ENCODE measurements around the gene AP1AR.

The AP1AR gene

GRCh38 chr4:112270051-112270450, 38.5 kb downstream of the AP1AR start:
- no peak for DNase-seq (ENCODE audit: low read depth, low spot score)
- no peak for TF ChIP-seq CTCF (IDR thresholded peaks at IDR 0.05; ENCODE audit: low read depth, low read length)
- H3K4me3 ChIP-seq (ENCODE audit: low read depth, low read length) = no peak overlapping the region
- in situ Hi-C loops (cut with HindIII; ENCODE audit: low sequenced_read_pairs) = no loop called here

- no peak for TF ChIP-seq CTCF (IDR thresholded peaks at IDR 0.05; ENCODE audit: low read depth, low read length)
- in situ Hi-C loops (cut with HindIII; ENCODE audit: low sequenced_read_pairs) = no loop called here
- DNase-seq (ENCODE audit: low read depth, low spot score) = peak; percentile 63
- H3K4me3 ChIP-seq (ENCODE audit: low read depth, low read length) = no peak overlapping the region
These were observed 39.2 kb downstream of the AP1AR start for GRCh38 chr4:112270640-112271421.

- no peak for DNase-seq (ENCODE audit: low read depth, low spot score)
- in situ Hi-C loops (cut with HindIII; ENCODE audit: low sequenced_read_pairs) = no loop called here
These were observed 40.7 kb downstream of the AP1AR start for GRCh38 chr4:112272292-112272691.

GRCh38 chr4:112274959-112275358, 43.4 kb downstream of the AP1AR start:
- no peak for TF ChIP-seq CTCF (IDR thresholded peaks at IDR 0.05; ENCODE audit: low read depth, low read length)
- no peak for DNase-seq (ENCODE audit: low read depth, low spot score)
- no peak overlapping the region for H3K4me3 ChIP-seq (ENCODE audit: low read depth, low read length)
- in situ Hi-C loops (cut with HindIII; ENCODE audit: low sequenced_read_pairs) = no loop called here

More at GRCh38 chr4:112272292-112272691, 40.7 kb downstream of the AP1AR start:
- H3K4me3 ChIP-seq (ENCODE audit: low read depth, low read length) = no peak overlapping the region
- TF ChIP-seq CTCF (IDR thresholded peaks at IDR 0.05; ENCODE audit: low read depth, low read length) = no peak

GRCh38 chr4:112276113-112276512, 44.5 kb downstream of the AP1AR start:
- no peak for DNase-seq (ENCODE audit: low read depth, low spot score)
- H3K4me3 ChIP-seq (ENCODE audit: low read depth, low read length) = no peak overlapping the region
- TF ChIP-seq CTCF (IDR thresholded peaks at IDR 0.05; ENCODE audit: low read depth, low read length) = no peak
- in situ Hi-C loops (cut with HindIII; ENCODE audit: low sequenced_read_pairs) = no loop called here

- H3K4me3 ChIP-seq (ENCODE audit: low read depth, low read length) = no peak overlapping the region
- in situ Hi-C loops (cut with HindIII; ENCODE audit: low sequenced_read_pairs) = no loop called here
- DNase-seq (ENCODE audit: low read depth, low spot score) = no peak
- no peak for TF ChIP-seq CTCF (IDR thresholded peaks at IDR 0.05; ENCODE audit: low read depth, low read length)
These were observed 45.6 kb downstream of the AP1AR start for GRCh38 chr4:112277220-112277619.

Data from astrocyte of the spinal cord (primary cell).